Psoas muscle (tissue), 8 donors: ENCODE results near the gene ATF5. TPM values are rescaled to one million over a fixed set of nuclear protein-coding genes. Genes with fewer than 3 reads are reported as not detected.

Experiments used
- ATAC-seq, 4 donors: fragments of 200-7000 bp; cut with Tn5 transposase; one replicate each; pipeline ENCODE4 v1.9.1; 2020; ENCODE audit warnings: moderate library complexity in 3 of 4, mild to moderate bottlenecking in 2 of 4
- DNase-seq, 2 donors: peaks; one replicate each; pipeline ENCODE4 v3.0.0-alpha.2; 2020
- H3K27ac ChIP-seq: fragments of 200-600 bp; one replicate; pipeline ENCODE4 v1.8.0; 2022
- H3K27me3 ChIP-seq, 3 donors: fragments of 200-600 bp in 1 of 3; one replicate each; pipeline versions ENCODE4 v1.6.1 to v1.8.0; 2013 to 2022; ENCODE audit warnings: low read length in 2 of 3, mild to moderate bottlenecking in 2 of 3, moderate library complexity in 1 of 3; ENCODE audit not compliant: insufficient read depth in 3 of 3
- H3K36me3 ChIP-seq, 2 donors: fragments of 200-600 bp in 1 of 2; one replicate each; pipeline versions ENCODE4 v1.6.1 to v1.8.0; 2013 to 2022; ENCODE audit warnings: low read depth in 1 of 2, mild to moderate bottlenecking in 1 of 2, moderate library complexity in 1 of 2; ENCODE audit not compliant: insufficient read depth in 1 of 2
- H3K4me1 ChIP-seq: fragments of 200-600 bp; one replicate; pipeline ENCODE4 v1.8.0; 2022
- H3K4me3 ChIP-seq: fragments of 200-600 bp; one replicate; pipeline ENCODE4 v1.8.0; 2022; ENCODE audit warnings: mild to moderate bottlenecking
- H3K9me3 ChIP-seq: fragments of 200-600 bp; one replicate; pipeline ENCODE4 v1.8.0; 2022
- WGBS, 3 donors: extraction: QIAGEN DNeasy Blood & Tissue Kit; methylation state at CpG; one replicate each; pipeline versions ENCODE4 v1.1.6 to v1.1.7; 2013; 5-methylcytosine and 5-hydroxymethylcytosine counted together
- intact Hi-C, 2 donors: fragments of 100-400 bp; cut with DNase I; formaldehyde crosslinking; loops; one replicate each; pipeline versions ENCODE4 v1.11.0 to v1.14.2; 2022
- polyA plus RNA-seq, 3 donors: library from polyadenylated mRNA; stranded (reverse); fragments of 200-250 nt; gene quantifications; one replicate each; pipeline ENCODE4 v1.2.3, GENCODE V29; 2013
- total RNA-seq, 4 donors: library from RNA; stranded (reverse); fragmentation: NEBNext Ultra II Directional in 2 of 4; extraction: Animal tissue kit (Norgen Biotek cat#: 25700) in 2 of 4; gene quantifications; one replicate each; pipeline versions ENCODE4 v1.2.1 to v1.2.4, GENCODE V29; 2021 to 2023
- TF ChIP-seq, protein P1 (sequence below): fragments of 200-600 bp; IDR thresholded peaks from one replicate; pipeline ENCODE4 v1.8.0; 2022; ENCODE audit warnings: antibody characterized with exemption
- donor health status: healthy with polysubstance abuse.
- donor health status: DM: no; HTN: no; CAD: no; lungs with moderate emphysema.
- donor health status: Bipolar disorder and iron deficiency.
- donor health status: healthy.
- donor health status: DM: yes; HTN: yes; CAD: no.
- donor health status: DM: no; HTN: no; CAD: no.
- donor health status: DM: no; HTN: no; CAD: no.
- donor health status: DM: yes; HTN: yes; CAD: no.

The ATF5 gene
- total and polyA plus RNA-seq, 7 donors: 10.0 to 39.4 (median 21.0) TPM

GRCh38 chr19:49884760-49885159 lies 44.2 kb upstream of the ATF5 start:
- Histone ChIP-seq H3K27ac (no peak overlapping the region), H3K4me3 (no peak overlapping the region), H3K27me3 (no peaks in the 10 kb centered on the region), H3K36me3 (peaks cover 14 to 93% of the 10 kb centered on the region in 2 donors), H3K9me3 (no peaks in the 10 kb centered on the region), H3K4me1 (peaks cover 1% of the 10 kb centered on the region)
- 92 to 97% (median 97%) methylated on average over 3 of the region's 3 CpGs for WGBS, 3 donors
- TF ChIP-seq, protein P1, sequence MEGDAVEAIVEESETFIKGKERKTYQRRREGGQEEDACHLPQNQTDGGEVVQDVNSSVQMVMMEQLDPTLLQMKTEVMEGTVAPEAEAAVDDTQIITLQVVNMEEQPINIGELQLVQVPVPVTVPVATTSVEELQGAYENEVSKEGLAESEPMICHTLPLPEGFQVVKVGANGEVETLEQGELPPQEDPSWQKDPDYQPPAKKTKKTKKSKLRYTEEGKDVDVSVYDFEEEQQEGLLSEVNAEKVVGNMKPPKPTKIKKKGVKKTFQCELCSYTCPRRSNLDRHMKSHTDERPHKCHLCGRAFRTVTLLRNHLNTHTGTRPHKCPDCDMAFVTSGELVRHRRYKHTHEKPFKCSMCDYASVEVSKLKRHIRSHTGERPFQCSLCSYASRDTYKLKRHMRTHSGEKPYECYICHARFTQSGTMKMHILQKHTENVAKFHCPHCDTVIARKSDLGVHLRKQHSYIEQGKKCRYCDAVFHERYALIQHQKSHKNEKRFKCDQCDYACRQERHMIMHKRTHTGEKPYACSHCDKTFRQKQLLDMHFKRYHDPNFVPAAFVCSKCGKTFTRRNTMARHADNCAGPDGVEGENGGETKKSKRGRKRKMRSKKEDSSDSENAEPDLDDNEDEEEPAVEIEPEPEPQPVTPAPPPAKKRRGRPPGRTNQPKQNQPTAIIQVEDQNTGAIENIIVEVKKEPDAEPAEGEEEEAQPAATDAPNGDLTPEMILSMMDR: no peak
- ATAC-seq (no peak), DNase-seq (no peak)
- intact Hi-C loops: no loop called here

GRCh38 chr19:49887037-49887664 lies 41.9 kb upstream of the ATF5 start:
- DNase-seq: no peak
- H3K36me3 ChIP-seq: peaks cover 14 to 70% of the 10 kb centered on the region in 2 donors
- no peak overlapping the region for H3K27ac ChIP-seq
- H3K4me3 ChIP-seq: peak overlapping the region; percentile 11
- intact Hi-C loops: no loop called here
- no peaks in the 10 kb centered on the region for H3K27me3 ChIP-seq
- TF ChIP-seq, protein P1: no peak
- 60 to 67% (median 64%) methylated on average over 23 of the region's 23 CpGs for WGBS, 3 donors
- H3K4me1 ChIP-seq: peaks cover 9% of the 10 kb centered on the region
- H3K9me3 ChIP-seq: no peaks in the 10 kb centered on the region
- no peak for ATAC-seq

- ATAC-seq: no peak
- 72 to 86% (median 78%) methylated on average over 51 to 54 of the region's 54 CpGs for WGBS, 3 donors
- intact Hi-C loops: no loop called here
- H3K27me3 ChIP-seq: no peaks in the 10 kb centered on the region
- peaks cover 11 to 62% of the 10 kb centered on the region in 2 donors for H3K36me3 ChIP-seq
- no peak for DNase-seq
- H3K9me3 ChIP-seq: no peaks in the 10 kb centered on the region
- peaks cover 9% of the 10 kb centered on the region for H3K4me1 ChIP-seq
- no peak overlapping the region for H3K27ac ChIP-seq
- no peak overlapping the region for H3K4me3 ChIP-seq
- TF ChIP-seq, protein P1: no peak
Measured at GRCh38 chr19:49887665-49888509, 41.1 kb upstream of the ATF5 start.

DNA sequence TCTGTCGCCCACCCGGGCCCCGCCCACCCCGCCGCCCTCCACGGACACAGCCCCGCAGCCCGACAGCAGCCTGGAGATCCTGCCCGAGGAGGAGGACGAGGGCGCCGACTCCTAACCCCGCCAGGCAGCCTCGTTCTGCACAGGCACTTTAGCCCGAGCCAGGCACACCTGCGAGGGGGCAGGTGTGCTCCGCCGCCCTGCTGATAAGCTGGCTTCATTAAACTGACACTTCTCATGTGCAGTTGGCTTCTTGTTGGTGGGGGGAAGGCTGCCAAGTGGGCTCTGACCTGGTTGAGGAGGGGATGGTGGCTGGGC lies 40.5 kb upstream of the ATF5 start:
- Histone ChIP-seq H3K4me1 (peaks cover 9% of the 10 kb centered on the region), H3K27me3 (no peaks in the 10 kb centered on the region), H3K36me3 (peaks cover 7 to 56% of the 10 kb centered on the region in 2 donors), H3K27ac (no peak overlapping the region), H3K4me3 (no peak overlapping the region), H3K9me3 (no peaks in the 10 kb centered on the region)
- intact Hi-C loops: no loop called here
- TF ChIP-seq, protein P1: no peak
- DNase-seq (no peak), ATAC-seq (no peak)
- 79 to 88% (median 87%) methylated on average over 18 of the region's 18 CpGs for WGBS, 3 donors
